T-helper 1 cell (primary cell): ENCODE measurements around the gene MAML3.
"Not testable (repeated sequence)": the region's sequence is repeated elsewhere in the genome, so short reads cannot be mapped to it uniquely, and the experiment has no call there.

Experiments
- DNase-seq, 5 donors: peaks; one replicate each; pipeline ENCODE4 v3.0.0-alpha.2; 2012 to 2020

MAML3 gene

DNA sequence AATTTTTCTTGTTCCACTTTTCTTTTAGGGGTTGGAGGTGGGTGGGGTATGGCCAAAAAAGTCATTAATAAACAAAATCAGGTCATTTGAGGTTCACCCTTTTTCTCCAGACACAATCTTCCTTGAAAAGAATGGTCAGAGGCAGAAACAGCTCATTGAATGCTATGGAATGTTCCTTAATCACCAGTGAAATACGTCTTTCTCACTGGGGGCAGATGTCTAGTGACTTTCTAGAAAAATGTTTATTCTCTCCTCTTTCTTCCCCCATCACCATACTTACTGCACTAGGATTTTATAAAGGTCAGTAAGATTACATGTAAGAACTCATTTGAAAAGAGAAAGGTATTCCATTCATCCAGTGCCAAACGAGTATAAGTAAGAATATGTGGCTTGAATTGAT, 443.9 kb downstream of the MAML3 start:
- no peak for DNase-seq

DNA sequence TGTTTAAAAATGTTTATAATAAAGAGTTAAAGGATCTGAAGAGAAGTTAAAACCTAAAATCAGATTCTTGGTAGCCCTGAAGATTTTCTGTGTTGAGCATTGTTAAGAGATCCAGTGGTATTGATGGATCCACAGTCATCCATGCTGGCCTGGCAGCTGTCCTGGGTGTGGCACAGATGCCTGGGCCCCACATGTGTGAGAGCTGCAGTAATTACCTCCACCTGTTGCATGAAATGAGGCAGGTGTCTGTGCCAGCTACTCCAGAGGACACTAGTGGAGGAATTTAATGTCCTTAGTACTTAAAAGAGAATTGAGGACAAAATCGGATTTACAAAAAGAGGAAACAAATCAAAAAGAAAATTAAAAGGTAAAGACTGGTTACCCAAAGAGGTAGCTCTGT, 444.3 kb downstream of the MAML3 start:
- DNase-seq = no peak

DNA sequence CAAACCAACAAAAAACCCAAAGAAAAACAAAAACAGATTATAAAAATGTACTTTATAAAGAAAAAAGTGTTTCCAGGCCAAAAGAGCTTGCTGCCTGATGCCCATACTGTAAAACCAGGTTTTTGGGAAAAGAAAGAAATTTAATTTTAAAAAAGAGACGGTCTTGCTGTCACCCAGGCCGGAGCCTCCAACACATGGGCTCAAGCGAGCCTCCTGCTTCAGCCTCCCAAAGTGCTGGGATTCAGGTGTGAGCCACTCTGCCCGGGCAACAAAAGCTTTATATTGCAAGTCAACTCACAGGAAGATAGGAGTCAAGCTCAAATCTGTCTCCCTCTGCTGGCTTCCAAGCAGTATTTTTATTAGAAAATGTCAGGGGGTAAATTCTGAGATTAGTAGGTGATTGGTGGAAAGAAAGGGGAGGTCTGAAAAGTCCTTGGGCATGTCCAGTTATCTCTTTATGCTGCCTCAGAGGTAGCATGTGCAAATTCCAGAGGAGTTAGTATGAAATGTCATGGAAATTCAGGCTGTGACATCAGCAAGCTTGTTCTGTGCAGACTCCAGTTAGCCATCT, 449.0 kb downstream of the MAML3 start:
- no peak for DNase-seq

DNA sequence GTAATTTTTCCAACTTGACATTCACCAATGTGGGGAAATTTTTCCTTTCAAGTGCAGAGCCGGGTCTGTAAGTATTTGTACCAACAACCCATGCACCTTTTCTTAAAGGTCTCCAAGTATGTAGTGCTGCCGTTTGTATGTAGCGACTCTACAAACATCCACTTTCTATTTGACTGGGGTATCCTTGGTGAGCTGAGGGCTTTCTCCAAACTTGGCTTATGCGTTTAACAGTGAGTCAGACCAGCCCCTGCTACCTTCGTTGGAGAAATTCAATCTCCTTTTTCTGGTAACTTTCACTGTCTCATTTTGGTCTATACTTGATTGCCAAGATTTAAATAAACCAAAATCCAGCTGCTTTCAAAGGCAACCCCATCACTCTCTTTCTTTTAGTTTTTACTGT, 453.4 kb downstream of the MAML3 start:
- peak in 1 of 5 donors; percentile 56 for DNase-seq

DNA sequence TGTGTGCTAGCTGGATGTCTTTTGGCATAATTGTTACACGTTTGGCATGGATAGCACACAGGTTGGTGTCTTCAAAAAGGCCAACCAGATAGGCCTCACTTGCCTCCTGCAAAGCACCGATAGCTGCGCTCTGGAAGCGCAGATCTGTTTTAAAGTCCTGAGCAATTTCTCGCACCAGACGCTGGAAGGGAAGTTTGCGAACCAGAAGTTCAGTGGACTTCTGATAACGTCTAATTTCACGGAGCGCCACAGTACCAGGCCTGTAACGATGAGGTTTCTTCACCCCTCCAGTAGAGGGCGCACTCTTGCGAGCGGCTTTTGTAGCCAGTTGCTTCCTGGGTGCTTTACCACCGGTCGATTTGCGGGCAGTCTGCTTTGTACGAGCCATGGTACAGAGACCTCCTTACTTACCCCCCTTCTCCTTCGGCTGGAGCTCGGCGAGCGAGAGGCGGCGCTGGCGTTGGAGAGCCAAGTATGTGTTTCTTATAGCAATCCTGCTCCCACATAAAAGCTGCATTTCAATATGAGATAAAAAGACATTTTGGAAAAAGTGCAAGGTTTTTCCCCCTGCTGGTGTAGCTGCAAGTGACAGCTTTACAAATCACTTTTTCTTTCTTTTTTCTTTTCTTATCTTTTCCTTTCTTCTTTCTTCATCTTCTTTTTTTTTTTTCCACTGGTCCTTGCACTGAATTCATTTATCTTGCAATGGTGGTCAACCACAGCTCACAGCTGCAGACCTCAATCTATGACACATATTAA, 455.6 kb downstream of the MAML3 start:
- not testable (repeated sequence) for DNase-seq

DNA sequence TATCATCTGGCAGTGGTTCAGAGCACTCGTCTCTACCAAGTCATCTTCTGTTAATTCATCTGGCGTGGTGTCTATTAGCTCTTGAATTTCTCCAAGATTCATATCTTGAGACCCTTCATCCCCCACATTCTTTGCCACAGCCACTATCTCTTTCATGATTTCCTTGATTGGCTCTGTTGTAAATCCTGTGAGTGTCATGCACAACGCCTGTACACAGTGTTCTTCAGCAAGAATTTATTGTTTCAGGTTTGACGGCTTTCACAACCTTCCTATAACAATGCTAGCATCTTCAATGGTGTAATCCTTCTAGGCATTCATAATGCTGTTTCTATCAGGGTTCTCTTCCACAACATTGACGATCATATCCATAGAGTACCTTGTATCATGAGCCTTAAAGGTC, 457.5 kb downstream of the MAML3 start:
- DNase-seq = no peak

DNA sequence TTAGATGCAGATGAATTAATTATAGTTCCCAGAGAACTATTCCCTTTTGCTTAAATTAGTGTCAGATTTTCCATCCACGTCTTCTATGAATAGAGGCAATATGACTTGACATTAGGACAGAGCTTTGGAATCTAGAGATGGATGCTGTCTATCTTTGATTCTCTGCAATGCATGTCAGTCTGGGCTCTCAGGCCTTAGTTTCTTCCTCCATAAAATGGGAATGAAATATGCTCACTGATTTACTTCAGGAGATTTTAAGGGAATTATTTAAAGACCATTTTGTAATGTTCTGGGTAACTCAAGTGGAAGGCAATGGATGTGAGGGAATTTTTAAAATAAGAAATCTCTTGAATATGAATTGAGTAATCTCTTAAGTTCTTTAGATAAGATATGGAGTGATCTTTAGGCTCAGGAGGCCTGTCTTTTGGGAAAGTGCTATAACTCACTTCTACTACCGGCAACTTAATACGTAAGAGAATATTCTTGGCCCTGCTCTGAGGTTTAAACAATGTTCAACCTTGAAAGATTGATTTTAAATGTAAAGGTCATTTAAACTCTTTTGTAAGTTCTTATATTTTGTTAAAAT, 459.4 kb downstream of the MAML3 start:
- DNase-seq = no peak

DNA sequence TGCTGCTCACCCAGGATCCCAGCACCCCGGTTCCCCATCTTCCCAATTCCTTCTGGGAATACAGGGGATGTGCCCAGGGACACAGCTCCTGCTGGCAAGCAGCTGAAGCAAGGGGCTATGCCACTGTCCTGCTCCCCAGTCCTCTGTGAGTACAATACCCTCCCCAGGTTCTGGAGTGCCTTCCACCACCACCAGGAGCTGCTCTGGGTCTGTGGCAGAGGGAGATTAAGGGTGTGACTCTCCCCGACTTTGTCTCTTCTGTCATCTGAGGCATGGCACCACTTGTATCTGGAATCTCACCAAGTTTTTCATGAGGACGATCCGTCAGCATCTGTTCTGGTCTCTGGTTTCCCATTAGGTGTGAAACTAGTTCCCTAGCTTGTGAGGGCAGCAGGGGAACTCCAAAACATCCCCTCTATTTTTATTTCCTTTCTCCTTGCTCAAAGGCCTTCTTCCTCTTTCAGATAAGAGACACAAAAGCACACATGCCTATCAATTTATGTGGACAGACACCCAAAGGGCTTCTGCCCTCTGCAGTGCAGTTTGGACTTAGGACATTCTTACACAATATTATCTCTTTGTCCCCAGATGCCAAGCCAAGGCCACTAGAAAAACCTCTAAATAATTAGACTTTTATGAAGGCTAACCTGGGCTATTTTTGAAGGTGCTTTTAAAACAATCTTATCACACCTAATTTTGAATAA, 461.5 kb downstream of the MAML3 start:
- DNase-seq = no peak

DNA sequence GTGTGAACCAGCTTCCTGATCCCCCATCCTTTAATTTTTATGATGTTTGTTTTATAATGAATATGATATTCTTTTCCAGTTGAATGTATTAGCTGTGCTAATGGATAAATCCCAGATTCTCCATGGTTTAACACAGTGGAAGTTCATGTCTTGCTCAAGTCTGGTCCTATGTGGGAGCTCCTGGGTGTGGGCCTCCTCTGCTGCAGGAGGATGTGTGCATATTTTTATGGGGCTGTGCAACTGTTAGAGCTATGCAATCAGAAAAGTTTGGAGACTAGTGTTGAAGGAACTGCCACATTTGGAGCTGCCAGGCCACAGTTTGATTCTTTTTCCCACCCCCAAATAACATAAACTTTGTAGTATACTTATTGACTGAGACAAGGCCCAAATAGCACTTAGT, 463.6 kb downstream of the MAML3 start:
- no peak for DNase-seq

DNA sequence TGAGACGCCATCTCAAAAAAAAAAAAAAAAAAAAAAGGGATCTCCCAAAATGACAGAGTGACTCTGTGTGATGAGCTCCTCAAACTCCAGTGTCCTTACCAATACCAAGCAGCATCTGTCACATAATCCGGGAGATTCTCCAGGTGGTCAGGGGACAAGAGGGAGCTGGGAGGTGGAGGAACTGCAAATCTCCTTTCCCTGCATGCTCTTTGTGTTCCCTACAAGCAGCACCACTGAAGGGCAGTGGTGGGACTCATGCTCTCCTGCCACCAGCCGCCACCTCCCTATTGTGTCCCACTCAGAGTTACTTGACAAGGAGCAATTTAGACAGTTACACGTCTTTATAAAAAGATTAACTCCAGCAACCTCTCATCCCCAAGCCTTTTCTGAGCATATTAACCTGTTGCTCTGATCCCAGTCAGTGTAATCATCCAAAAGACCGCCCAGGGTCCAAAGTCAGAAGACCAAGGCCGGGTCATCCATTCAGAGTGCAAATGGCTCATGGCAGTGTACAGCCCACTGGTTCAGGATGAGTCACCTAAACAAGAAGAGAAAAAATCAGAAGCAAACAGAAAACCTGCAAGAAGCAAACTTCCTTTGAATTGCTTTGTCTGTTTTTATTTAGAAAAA, 464.8 kb downstream of the MAML3 start:
- no peak for DNase-seq

DNA sequence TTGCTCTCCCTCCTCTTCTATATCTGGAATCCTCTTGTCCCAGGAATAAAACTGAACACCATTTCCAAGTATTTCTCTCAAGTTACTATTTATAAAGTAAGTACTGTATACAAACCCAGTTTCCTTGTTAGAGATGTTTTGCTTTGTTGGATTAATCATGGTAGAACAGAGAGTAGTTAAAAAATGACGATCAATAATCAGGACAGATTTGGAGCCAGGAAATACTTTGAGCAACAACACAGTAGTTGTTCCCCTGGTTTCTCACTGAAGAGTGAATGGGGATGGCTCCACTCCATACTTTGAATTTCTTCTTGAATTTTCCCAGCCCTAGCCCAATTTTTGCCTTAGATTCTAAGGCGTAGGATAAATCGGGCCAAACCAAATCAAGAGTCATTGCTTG, 467.0 kb downstream of the MAML3 start:
- DNase-seq = no peak

DNA sequence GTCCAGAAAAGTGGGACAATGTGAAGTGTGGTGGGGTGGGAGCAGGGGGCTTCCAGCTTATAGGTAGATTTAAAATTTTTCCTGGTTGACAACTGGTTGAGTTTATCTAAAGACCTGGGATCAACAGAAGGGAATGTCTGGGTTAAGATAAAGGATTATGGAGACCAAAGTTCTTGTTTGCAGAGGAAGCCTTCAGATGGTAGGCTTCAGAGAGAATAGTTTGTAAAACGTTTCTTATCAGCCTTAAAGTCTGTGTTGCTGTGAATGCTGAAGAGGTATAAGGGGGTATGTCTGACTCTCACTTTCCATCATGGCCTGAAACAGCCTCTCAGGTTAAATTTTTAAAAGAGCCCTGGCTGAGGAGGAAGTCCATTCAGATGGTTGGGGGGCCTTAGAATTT, 467.9 kb downstream of the MAML3 start:
- DNase-seq = no peak

DNA sequence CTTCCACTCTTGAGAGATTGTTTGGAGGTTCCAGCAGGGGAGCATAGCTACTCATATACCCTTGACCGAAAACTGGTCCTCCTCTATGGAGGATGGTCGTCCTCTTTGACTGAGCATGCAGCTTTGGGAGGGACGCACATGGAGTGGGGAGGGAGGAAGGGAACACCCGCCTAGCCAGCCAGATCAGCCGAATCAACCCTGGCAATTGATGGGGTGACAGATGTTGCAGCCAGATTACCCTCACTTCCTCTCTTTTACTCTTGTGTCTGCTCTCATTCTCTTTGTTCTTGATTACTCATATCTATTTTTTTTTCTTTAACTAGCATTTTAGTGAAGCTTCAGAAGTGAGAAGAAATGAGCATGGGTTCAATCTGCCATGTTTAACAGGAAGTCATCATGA, 468.8 kb downstream of the MAML3 start:
- DNase-seq = peak in 1 of 5 donors; percentile 51

DNA sequence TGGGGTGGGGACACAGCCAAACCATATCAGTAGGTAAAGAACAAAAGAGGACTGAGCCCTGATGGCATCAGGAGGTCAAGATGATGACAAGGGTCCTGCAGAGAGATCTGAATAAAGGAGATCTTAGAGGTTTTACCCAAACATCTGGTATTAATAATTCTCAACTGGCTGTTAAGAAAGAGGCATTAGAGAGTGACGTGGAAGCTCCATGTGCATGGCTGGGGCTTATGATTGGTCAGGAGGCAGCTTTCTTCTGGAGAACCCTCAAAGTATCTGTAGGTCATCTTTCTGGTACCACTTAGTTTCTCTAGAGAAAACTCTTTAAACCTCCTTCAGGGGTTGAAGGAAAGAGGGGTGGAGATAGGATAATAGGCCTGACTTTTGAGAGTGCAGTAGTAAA, 469.6 kb downstream of the MAML3 start:
- no peak for DNase-seq

DNA sequence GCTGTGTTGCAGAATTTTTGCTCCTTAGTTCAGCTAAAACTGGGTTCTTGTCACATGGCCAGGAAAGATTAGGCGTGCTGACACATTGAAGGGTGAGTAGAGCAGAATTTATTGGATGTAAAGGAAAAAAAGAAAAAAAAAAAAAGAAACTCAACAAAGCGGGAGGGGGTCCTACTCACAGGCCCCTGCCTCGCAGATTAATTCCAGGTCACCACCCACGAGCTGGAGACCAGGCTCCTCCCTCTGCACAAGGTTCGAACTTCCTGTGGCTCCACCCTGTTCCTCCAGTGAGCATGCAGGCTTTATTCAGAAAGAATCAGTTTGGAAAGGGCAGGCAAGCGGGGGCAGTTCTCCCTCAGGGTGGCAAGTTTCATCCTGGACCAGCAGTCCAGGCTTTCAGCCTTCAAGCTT, 471.2 kb downstream of the MAML3 start:
- no peak for DNase-seq

DNA sequence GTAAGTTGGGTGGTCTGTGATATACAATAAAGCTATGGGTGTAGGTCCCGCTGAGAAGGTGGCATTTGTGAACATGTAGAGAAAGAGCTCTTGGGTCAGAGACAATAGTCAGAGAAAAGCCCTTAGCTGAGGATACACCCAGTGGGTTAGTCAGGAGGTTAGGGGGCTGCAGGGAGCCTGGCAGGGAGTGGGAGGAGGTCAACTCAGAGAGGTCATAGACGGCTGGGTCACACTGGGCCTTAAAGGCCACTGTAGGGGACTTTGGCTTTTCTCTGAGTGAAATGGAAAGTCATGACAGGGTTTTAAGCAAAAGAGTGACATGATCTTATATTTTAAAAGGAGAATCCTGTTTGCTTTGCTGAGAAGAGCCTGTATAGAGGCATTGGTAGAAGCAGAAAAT, 471.7 kb downstream of the MAML3 start:
- DNase-seq = no peak

DNA sequence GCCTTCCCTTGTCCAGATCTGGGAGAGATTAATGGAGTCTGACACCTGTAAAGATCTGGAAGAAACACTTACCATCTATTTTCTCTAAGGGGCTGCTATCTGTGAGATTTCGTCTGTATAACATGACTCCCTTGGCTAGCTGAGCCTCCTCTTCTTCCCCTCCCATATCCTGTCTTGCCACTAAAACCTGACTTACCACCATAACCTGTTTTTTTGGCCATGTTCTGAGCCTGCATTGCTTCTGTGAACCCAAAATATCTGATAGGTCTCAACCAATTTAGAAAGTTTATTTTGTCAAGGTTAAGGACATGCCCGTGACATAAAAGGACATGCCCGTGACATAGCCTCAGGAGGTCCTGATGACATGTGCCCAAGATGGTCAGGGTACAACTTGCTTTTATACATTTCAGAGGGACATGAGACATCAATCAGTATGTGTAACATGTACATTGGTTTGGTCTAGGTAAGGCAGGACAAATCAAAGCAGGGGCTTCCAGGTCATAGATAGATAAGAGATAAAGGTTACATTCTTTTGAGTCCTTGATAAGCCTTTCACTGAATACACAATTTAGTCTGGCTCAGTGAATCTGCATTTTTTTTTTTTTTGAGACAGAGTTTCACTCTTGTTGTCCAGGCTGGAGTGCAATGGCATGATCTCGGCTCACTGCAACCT, 476.9 kb downstream of the MAML3 start:
- DNase-seq = no peak

DNA sequence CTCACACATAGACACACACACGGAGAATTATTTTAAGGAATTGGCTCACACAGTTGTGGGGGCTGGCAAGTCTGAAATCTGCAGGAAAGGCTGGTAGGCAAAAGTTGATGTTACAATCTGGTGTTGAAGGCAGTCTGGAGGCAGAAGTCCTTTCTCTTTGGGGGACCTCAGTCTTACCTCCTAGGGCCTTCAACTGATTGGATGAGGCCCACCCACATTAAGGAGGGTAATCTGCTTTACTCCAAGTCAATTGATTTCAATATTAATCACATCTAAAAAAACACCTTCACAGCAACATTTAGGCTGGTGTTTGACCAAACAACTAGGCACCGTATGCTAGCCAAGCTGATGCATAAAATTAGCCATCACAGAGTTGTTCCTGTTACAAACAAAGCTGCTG, 477.6 kb downstream of the MAML3 start:
- DNase-seq = no peak

DNA sequence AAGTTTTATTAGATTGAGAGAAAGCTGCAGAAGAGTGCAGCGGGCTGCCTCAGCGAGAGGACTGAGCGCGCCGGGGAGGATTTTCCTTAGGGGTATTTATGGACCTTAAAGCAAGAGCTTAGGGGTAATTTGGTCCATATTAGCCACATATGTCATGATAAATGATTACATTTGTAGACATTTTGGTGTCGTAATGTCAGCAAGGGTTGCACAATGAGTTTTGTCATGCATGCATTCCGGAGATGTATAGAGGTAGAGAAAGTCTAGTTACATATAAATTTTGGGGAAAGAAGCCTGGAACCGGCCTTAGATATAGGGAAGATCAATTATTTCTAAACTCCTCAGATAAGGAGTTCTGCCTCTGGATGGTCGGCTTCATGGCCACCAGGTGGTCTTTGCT, 478.3 kb downstream of the MAML3 start:
- DNase-seq = no peak

DNA sequence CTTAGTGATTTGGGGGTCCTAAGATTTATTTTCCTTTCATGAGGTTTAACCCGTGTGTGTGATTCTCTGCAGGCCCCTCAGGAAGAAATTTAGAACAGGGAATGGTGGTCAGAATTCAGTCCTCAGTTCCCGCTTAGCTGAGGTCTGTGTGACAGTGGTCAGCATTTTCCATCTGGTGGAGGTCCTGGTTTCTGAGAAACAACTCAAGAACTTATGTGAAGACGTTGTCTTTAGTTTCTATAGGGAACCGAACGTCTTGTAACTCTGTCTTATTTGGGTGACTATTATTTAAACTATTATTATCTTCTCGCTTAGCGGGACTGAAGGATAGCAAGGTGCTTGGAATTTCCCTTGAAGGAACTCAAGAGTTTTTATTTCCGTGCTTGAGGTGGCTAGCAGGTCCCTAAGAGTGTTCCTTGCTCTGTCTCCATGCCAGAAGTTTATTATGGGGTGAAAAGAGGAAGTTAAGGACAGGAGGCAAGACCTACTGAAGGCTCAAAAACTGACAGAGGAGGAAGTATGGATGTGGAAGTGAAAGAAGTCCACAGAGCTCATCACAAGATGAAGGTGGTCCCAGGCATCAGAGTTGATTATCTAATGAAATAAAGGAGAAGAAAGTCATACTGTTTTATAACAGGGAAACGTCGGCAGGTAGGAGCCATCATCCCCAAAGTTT, 479.0 kb downstream of the MAML3 start:
- no peak for DNase-seq

DNA sequence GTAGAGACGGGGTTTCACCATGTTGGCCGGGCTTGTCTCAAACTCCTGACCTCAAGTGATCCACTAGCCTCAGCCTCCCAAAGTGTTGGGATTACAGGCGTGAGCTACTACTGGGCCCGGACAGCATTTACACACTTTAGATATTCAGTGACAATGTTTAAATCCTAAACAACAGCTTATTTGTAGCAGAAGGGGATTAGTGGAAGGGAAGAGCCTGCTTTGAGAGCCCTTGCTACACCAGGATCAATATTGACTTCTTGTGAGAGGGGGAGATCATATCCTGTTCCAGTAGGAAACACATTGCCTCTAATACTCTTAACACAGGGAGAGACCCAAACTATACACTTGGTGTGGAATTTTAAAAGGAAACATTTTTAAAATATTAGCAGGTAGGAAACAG, 481.3 kb downstream of the MAML3 start:
- DNase-seq = no peak

DNA sequence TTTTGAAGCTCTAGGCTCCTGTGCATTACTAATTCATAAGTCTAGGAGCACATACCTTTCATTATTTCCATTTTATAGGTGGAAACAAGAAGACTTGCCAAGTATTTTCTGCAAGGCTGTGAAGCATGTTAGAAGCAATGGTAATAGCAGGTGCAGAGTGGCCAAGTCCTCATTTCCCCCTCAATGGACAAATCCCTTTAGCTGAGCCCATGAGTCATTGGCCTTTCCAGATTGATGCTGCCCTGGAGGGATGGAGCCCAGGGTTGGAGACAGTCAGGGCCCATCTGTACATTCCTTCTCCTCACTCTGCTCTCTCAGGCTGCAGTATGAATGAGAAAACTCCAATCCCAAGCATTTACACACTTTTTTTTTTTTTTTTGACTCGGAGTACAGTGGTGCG, 481.8 kb downstream of the MAML3 start:
- no peak for DNase-seq
